Mononuclear cell (primary cell): ENCODE data around the gene LRFN2. TPM values are rescaled to one million over a fixed set of nuclear protein-coding genes. Genes with fewer than 3 reads are reported as not detected.

ENCODE experiments used
- H3K27me3 ChIP-seq: 2 replicates; pipeline ENCODE4 v1.6.0; 2011; ENCODE audit warnings: low read length, control low read depth; ENCODE audit not compliant: insufficient read depth
- H3K4me1 ChIP-seq: 2 replicates; pipeline ENCODE4 v1.5.1; 2011; ENCODE audit warnings: mild to moderate bottlenecking, low read length, control low read depth; ENCODE audit not compliant: insufficient read depth
- H3K4me3 ChIP-seq: 2 replicates; pipeline ENCODE4 v1.5.1; 2011; ENCODE audit warnings: mild to moderate bottlenecking, low read length, moderate library complexity
- H3K9me3 ChIP-seq: 2 replicates; pipeline ENCODE4 v1.5.1; 2011; ENCODE audit warnings: low read depth, mild to moderate bottlenecking, control low read depth, low read length
- total RNA-seq: library from RNA; depleted of rRNA; stranded (reverse); fragments of >200 nt; gene quantifications from one replicate; pipeline ENCODE4 v1.2.3, GENCODE V29; 2012

Gene LRFN2
- total RNA-seq, 1 donor: 0.21 TPM

- Histone ChIP-seq H3K27me3 (no peaks in the 10 kb centered on the region), H3K4me1 (no peaks in the 10 kb centered on the region), H3K9me3 (no peaks in the 10 kb centered on the region), H3K4me3 (no peak overlapping the region)
Measured at GRCh38 chr6:40342723-40343122, 244.4 kb downstream of the LRFN2 start.

GRCh38 chr6:40341726-40342125, 245.4 kb downstream of the LRFN2 start:
- Histone ChIP-seq H3K4me1 (no peaks in the 10 kb centered on the region), H3K9me3 (no peaks in the 10 kb centered on the region), H3K27me3 (no peaks in the 10 kb centered on the region), H3K4me3 (no peak overlapping the region)
